Activated T-helper 1 cell treated with Interleukin-2 at 50 U/mL for 16 hours (primary cell): Measurements from ENCODE around the gene FOLR3.
"Not testable (repeated sequence)": the region's sequence is repeated elsewhere in the genome, so short reads cannot be mapped to it uniquely, and the experiment has no call there.

ENCODE experiments used
- DNase-seq: peaks from one replicate; pipeline ENCODE4 v3.0.0-alpha.2; 2020; ENCODE audit warnings: low read depth

Gene FOLR3

DNA sequence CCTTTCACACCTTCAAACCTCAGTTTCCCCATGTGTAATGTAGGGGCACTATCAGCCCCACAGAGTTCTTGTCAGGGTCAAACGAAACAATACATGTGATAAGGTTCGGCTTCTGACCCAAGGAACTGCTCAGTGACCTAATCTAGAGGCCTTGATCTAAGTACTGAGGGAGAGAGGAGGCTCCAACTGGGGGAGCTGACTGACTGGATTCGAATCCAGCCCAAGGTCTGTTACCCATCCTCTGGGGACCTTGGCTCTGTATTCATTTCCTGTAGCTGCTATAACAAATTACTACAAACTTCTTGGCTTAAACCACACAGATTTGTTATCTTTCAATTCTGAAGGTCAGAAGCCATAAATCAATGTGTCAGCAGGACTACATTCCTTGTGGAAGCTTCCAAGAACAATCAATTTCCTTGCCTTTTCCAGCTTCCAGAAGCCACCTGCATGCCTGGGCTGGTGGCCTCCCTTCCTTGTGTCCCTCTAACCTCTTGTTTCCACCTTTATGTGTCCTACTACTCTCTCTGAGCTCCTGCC, 12.3 kb upstream of the FOLR3 start:
- no peak for DNase-seq

DNA sequence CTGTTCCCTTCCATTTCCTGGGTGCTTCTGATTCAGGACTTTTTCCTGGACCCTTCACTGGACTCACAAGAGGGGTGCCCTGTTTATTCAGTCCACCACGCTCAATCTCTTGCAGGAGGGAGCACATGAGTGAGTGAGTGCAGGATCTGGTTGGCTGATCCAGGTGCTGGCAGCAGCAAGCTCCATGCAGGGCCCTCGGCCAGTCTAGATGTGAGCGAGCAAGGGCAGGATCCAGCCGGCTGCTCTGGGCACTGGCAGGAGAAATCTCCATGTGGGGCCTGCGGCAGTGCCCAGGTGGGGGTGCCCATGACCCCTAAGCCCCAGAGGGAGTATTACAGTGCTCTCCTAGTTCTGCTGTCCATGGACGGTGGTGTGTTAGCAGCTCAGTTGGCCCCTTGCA, 11.5 kb upstream of the FOLR3 start:
- no peak for DNase-seq

DNA sequence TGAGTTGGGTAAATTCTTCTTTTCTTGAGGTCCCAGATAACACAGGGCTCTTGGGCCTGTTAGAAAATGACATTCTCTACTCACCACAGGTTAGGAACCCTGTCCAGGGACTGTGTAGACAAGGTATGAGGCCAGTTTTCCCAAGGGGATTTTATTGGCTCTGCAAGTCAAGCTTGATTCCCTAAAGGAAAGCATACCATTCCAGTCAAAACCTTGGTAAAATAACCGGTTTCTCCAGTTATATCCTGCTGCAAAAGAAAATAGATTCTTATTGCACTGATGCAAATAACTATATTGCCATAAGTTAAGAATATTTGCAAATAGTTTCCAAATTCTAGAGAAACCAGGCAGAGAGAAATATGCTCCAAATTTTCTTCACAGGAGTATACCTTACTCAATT, 9.6 kb upstream of the FOLR3 start:
- DNase-seq, result no peak

DNA sequence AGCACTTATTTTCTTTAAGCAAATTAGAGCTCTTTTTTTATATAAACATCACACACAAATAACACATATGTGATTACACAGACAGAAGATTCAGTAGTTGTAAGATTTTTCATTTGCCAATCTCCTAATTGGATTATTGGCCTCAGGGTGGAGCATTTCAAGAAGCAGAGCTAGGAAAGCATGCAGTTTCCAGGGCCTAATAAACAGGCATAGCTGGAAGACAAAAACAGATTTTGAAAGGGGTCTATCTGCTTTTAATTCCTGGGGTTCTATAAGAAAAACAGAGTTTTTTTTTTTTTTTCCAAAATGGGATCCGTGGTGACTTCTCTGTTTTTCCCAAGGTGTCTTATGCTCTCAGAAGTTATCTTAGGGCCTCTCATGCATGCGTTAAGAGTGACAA, 7.6 kb upstream of the FOLR3 start:
- DNase-seq, result no peak

DNA sequence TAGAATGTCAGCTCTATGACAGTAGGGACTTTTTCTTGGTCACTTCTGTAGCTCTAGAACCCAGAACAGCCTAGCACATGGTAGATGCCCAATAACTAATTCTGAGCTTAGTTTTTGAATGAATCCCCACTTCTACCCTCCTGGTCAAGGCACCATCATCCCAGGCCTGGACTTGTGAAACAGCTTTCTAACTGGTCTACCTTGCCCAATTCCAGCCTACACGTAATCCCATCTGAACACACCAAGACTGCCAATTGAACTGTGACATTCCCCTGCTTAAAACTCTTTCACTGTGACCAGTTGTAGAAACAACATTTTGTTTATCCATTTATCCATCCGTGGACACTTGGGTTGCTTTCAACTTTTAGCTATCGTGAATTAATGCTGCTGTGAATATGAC, 6.1 kb upstream of the FOLR3 start:
- DNase-seq, result no peak

DNA sequence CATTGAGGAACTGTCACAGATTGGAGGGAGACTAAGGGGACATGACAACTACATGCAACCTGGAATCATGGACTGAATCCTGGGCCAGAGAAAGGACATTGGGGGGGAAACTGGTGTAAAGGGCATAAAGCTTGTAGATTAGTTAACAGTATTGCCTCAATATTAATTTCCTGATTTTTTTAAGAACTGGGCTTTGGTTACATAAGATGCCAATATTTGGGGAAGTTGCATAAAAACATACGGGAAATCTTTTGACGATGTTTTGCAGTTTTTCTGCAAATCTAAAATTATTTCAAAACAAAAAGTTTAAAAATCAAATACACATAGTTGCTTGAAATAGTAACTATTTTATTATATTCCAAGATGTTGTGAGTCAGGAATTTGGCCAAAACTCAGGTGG, 2.9 kb upstream of the FOLR3 start:
- no peak for DNase-seq

DNA sequence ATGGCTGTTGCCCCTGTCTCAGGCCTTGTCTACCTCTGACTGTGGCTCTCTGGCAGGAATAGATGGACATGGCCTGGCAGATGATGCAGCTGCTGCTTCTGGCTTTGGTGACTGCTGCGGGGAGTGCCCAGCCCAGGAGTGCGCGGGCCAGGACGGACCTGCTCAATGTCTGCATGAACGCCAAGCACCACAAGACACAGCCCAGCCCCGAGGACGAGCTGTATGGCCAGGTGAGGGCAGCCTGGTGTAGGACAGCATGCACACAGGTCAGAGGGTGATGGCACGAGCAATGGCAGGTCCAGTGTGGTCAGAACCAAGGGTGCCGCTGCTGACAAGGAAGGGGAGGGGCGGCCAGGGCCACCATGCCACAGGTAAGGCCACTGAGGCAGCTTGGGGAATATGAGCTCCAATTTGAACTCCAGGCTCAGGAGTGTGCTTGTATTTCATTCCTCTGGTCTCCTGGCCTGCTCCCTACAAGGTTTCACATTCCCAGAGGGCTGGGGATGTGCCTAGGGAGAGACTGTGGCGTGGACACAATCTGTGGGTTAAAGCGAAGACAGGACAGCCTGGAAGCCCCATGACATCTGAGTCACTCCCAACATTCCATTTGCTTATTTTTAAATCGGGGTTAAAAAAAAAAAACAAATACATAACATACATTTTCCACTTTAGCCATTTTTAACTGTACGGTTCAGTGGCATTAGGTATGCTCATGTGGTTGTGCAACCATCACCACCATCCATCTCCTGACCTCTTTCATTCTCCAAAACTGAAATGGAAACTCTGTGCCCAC, 562 bp downstream of the FOLR3 start:
- DNase-seq, result no peak

DNA sequence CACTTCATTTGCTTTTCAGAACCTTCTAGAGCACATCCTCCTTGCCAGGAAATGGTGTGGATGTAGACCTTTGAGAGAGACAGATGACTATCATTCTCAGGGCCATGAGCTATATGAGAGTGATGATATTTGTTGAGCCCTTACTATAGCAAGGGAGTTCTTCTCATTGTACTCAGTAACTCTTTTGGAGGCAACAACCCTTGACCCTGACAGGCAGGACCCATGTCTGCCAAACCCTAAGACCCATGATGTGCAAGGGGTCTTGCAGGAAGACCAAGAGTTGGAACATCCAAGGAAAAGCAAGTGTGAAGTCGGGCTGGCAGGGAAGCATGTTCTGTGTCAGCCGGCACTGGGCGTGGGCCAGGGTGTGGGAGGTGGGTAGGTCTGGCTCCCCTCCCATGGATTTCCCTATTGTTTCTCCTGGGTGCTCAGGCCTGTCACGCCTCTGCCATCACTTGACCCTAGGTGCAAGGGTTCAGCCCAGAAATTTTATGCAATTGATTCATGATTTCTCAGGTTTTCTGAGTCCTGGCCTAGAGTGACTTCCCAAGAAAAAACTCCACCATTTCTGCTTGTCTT, 1.2 kb downstream of the FOLR3 start:
- no peak for DNase-seq

DNA sequence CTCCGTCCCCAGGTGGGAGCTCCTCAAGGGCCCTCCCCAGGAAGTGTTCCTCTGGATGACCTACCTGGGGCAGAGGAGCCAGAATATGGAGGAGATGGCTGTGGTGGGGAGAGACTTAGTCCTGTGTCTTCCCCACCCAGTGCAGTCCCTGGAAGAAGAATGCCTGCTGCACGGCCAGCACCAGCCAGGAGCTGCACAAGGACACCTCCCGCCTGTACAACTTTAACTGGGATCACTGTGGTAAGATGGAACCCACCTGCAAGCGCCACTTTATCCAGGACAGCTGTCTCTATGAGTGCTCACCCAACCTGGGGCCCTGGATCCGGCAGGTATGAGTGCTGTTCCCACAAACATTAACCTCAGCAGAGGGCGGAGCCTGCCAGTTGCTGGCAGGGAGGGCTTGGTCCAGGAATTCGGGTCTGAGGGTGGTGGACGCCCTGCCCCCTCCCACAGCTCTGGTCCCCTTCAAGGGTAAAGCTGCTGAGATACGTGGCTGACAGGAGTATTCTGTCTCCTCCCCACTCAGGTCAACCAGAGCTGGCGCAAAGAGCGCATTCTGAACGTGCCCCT, 3.4 kb downstream of the FOLR3 start:
- no peak for DNase-seq

DNA sequence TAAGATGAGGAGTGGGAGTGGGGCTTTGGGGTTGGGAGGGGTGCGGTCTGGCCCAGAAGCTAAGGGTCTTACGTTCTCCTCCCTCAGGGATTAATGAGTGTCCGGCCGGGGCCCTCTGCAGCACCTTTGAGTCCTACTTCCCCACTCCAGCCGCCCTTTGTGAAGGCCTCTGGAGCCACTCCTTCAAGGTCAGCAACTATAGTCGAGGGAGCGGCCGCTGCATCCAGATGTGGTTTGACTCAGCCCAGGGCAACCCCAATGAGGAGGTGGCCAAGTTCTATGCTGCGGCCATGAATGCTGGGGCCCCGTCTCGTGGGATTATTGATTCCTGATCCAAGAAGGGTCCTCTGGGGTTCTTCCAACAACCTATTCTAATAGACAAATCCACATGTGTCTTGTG, 4.0 kb downstream of the FOLR3 start:
- DNase-seq, result no peak

DNA sequence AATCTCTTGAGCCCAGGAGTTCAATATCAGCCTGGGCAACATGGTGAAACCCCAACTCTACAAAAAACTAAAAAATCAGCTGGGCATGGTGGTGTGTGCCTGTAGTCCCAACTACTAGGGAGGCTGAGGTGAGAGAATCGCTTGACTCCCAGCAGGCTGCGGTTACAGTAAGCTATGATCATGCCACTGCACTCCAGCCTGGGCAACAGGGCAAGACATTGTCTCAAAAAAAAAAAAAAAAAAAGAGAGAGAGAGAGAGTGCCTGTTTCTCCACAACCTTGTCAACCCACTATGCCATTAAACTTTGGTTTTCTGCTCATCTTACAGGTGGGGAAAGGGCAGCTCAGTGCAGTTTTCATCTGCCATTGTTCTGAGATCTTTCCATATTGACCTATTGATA, 5.1 kb downstream of the FOLR3 start:
- DNase-seq, result no peak

DNA sequence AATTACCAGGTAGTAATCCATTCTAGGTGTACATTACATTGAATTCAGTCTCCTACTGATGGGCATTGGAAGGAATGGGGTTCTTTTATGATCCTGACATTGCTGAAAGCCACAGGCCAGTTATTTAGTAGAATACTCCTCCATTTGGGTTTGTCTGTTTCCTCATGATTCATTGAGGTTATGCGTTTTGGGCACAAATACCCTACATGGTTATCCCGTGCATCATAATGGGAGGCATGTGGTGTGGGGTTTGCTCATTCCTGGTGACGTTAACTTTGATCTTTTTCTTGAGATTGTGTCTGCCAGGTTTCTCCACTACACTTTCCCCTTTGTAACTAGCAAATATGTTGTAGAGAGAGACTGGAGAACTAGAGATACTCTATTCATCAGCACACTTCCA, 5.5 kb downstream of the FOLR3 start:
- DNase-seq, result no peak

DNA sequence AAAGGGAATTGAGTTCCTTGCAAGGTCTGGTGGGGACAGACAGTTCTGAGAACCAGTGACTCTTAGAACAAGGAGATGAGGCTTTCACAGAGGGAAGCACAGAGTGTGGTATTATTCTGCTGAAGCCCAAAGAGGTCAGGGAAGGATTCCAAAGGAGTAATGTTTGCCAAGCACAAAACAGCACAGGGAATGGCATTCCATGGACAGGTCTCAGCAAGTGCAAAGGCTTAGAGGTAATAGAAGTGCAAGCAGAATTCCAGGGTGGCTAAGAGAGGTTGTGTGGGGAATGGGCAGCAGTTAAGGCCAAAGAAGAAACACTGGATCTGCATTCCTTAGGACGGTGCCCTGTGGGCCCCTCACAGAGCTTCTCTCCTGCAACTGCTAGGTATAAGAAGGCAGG, 6.6 kb downstream of the FOLR3 start:
- DNase-seq, result not testable (repeated sequence)

DNA sequence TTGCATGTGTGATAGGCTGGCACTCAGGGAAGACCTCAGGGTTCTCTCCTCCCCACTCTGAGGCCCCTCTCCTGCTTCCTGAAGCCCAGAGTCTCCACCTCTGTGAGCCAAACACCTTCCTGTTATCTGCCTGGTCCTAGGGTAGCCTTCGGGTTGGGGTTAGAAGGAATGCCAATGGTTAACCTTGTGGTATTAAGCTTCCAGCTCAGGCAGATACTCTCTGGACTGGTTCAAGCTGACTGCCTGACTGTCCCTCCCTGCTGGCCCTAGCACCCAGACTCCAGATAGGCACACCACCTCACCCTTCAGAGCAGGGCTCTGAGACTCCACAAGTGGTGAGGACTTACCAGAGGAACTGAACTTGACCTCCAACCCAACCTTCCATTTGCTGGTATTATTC, 7.0 kb downstream of the FOLR3 start:
- DNase-seq, result not testable (repeated sequence)

DNA sequence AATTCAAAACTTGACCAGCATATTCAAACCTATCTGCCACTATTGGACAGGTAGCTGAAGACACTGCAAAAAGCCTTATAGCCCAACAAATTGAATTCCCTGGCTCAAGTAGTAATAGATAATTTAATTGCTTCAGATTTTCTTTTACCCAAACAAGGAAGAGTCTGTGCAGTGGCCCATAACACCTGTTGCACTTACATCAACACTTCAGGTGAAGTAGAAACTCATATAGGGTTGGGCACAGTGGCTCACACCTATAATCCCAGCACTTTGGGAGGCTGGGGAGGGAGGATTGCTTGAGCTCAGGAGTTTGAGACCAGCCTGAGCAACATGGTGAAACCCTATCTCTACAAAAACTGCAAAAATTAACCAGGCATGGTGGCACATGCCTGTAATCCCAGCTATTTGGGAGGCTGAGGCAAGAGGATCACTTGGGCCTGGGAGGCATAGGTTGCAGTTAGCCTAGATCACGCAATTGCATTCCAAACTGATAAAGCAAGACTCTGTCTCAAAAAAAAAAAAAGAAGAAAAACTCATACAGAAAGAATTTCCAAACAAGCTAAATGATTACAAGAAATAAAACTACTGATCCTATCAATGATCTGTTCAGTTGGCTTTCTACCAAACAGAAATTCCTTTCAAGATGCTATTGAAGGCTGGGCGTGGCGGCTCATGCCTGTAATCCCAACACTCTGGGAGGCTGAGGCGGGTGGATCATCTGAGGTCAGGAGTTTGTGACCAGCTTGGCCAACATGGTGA, 9.5 kb downstream of the FOLR3 start:
- DNase-seq, result no peak

DNA sequence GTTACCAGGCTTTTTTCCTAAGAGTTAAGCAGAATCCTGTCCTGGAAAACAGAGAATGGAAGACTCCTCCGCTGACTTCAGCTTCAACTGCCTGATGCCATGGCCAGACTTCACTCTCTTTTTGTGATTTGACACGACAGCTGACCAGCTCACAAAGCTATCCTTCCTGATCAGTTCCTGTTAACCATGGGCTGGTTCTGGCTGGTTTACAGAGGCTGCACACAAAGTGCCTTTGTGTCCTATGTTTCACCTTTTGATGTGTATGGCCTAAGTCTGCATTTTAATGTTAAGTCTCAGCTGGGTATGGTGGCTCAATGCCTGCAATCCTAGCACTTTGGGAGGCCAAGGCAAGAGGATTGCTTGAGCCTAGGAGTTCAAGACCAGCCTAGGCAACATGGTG, 11.1 kb downstream of the FOLR3 start:
- no peak for DNase-seq

DNA sequence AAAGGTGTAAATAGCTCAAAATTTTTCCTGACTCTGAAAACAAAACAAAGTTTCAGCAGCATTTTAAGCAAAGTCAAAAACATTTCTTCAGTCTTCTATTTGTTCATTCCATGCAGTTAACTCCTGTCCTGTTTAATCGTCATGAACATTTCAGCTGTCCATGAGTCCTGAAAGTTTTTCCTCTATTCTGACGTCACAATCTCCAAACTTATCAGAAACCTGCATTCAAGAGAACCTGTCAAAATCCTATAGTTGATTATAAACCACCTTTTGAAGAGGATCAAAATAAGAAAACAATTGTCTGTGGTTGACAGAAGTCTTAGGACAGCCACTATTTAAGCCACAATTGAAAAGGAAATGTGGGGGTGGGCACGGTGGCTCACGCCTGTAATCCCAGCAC, 15.4 kb downstream of the FOLR3 start:
- no peak for DNase-seq

DNA sequence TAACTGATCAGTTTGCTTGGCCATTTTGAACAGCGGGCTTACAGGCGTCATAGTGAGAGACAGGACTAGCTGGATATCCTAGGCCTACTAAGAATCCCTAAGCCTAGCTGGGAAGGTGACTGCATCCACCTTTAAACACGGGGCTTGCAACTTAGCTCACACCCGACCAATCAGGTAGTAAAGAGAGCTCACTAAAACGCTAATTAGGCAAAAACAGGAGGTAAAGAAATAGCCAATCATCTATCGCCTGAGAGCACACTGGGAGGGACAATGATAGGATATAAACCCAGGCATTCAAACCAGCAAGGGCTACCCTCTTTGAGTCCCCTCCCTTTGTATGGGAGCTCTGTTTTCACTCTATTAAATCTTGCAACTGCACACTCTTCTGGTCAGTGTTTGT, 18.3 kb downstream of the FOLR3 start:
- not testable (repeated sequence) for DNase-seq

DNA sequence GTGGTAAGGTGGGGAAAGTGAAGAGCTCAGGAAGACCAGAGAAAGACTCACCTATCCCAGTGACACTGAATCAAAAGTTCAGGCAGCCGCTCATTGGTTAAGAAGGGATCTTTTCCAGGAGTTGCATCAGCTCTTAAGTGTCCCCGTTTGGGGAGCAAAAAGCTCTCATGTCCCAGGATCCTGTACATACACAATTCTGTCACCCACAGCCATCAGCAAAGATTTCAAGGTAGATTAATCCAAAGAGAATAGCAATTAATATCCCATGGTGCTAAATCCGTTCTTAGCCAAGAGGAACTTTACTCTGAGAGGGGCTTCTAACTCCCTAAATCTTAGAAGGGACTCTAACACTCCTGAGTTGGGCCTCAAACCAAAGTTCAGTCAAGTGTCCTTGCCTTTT, 19.3 kb downstream of the FOLR3 start:
- no peak for DNase-seq

DNA sequence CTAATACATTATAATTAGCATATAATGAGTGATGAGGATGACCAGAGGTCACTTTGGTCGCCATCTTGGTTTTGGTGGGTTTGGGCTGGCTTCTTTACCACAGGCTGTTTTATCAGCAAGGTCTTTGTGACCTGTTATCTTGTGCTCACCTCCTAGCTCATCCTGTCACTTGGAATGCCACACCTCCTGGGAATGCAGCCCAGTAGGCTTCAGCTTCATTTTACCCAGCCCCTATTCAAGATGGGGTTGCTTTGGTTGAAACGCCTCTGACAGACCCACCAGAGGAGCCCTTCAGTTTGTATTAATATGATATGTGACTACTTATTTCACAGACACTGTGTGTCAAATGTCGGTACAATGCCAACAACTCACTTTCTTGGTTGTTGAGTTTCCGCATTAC, 20.2 kb downstream of the FOLR3 start:
- no peak for DNase-seq

DNA sequence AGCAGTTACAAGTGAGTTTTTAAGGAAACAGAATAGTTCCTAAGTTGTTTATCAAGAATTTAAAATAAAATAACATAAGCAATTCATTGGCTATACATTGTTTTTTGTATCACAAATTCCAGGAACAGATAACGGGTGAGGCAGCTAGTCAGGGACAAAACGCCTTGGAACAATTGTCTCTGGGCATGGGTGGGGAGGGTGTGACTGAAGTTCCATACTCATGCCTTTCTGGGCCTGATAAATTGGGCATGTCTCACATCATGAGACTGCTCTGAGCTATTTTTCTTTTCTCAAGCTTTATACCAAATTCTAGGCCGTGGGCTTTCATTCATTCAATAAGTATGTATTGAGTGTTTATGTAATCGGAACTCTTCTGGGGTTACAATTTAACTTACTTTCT, 21.6 kb downstream of the FOLR3 start:
- no peak for DNase-seq

DNA sequence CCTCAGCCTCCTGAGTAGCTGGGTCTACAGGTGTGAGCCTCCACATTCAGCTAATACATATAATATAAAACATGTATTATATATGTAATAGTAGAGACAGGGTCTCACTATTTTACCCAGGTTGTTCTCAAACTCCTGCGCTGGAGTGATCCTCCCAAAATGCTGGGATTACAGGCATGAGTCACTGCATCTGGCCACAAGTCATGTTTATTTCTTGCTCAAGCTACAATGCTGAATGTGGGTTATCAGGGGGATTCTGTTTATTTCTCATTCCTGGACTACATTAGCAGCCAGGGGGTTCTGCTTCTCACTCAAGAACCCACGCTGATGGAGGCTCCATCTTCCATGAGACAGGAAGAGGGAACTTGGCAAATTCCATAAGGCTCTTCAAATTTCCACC, 24.8 kb downstream of the FOLR3 start:
- no peak for DNase-seq
